HG02623 (cell line): ENCODE results near the gene POLDIP3.

Source experiments
- ATAC-seq: cut with Tn5 transposase; IDR thresholded peaks from one replicate; pipeline ENCODE4 v1.9.1; 2021; ENCODE audit warnings: moderate library complexity; ENCODE audit not compliant: unreplicated experiment

Gene POLDIP3, protein sequence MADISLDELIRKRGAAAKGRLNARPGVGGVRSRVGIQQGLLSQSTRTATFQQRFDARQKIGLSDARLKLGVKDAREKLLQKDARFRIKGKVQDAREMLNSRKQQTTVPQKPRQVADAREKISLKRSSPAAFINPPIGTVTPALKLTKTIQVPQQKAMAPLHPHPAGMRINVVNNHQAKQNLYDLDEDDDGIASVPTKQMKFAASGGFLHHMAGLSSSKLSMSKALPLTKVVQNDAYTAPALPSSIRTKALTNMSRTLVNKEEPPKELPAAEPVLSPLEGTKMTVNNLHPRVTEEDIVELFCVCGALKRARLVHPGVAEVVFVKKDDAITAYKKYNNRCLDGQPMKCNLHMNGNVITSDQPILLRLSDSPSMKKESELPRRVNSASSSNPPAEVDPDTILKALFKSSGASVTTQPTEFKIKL

DNA sequence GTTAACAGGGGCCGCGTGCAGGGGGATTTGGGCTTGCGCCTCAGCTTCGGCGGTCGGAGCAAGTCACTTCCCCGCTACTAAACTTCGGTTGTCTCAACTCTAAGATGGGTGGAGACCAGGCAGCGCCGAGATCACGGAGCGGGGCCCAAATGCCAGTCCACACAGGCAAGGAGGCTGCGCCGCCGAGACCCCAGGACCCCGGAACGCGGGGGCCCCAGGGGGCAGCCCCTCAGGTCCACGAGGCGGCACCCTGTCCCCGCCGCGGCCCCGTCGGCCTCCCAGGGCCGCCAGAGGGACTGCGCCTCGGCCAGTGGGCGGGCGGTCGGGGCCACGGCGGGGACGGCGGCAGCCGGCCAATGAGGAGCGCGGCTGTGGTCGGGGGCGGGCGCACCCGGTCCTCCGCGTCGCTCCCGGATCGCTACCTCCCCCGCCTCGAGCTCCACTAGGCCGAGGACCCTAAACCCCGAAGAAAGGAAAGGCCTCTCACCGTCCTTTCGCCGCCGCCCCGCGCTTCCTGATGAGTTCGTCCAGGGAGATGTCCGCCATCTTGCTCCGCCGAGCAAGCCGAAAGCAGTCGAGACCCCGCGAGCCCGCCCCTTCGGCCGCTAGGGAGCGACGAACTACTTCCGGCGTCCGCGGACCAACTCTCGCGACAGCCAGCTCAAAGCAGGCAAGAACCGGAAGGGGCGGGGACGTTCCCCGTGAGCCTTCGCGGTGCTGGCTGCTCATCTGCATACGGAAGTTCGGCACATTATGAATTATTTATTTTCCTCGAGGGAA is at the start of gene POLDIP3:
POLDIP3 (minus strand) TSS at position 572 of the 780 bp plus-strand sequence; CDS start at position 546, 26 bp downstream.
- ATAC-seq: peak; percentile 67

DNA sequence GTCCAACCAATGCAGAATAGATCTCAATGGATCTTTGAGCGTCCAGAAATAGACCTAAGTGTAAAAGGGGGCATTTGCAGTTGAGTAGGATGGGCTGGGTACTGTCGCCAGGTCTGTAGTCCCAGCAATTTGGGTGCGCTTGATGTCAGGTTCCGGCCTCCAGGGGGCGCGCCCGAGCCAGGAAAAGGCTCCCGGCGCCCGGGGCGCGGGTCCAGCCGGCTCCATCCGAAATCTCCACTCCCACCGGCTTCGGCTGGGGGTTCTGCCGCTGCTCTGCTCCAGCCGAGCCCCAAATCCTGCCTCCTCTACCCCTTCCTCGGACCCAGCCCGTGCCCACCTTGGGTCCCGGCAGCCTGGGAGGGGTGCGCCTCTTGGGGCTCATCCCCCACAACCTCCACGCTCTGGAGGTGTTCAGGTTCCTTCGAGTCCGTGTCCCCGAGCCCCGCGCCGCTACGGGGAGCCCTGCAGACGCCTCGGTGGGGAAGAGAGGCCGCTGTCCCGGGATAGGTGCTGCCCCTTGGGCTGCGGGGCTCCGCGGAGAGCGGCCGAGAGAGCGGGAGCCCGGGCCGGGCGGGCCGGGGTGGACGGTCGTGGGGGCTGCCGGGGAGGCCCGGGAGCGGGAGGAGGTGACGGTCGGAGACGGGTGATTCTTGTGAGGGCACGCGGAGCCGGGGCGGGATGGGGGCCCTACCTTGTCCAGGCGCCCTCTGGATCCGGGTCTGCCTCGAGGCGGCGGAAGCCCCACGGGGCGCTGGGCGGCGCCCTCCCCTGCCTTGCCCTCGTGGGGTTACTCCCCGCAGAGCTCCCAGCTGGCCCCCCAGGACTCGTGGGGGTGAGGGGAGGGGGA is 47.5 kb upstream of the POLDIP3 start:
- ATAC-seq: no peak

DNA sequence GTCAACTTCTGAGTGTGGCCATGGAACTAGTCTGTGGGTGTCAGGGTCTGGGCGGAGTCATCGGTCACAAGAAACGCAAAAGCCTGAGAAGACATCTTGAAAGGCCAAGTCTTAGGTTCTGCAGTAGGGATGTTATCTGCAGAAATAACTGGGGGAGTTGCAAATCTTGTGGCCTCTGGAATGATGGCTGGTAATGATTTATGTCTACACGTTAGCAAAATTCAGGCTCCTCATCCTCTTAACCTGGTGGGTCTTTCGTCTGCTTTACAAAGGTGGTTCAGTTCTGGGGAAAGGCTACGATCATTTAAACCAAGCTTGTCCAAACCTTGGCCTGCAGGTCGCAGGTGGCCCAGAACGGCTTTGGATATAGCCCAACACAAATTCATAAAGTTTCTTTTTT is 41.9 kb upstream of the POLDIP3 start:
- no peak for ATAC-seq

DNA sequence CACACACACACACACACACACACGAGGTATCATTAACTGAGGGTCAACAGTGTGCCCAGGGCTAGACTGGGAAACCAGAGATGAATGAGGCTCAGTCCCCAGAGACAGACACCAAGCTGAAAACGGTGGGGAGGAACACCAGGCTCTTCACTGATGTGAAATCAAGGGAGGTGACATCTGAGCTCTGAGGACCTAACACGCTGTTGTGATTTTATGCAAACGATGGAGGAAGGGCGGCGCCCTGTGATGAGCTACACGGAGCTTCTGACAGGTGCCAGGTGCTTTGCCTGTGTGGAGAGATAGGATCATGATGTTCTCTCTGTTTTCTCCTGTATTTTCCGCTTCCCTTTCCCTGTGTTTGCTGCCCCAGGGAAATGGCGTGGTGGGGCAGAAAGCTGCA is 41.0 kb upstream of the POLDIP3 start:
- ATAC-seq: no peak

DNA sequence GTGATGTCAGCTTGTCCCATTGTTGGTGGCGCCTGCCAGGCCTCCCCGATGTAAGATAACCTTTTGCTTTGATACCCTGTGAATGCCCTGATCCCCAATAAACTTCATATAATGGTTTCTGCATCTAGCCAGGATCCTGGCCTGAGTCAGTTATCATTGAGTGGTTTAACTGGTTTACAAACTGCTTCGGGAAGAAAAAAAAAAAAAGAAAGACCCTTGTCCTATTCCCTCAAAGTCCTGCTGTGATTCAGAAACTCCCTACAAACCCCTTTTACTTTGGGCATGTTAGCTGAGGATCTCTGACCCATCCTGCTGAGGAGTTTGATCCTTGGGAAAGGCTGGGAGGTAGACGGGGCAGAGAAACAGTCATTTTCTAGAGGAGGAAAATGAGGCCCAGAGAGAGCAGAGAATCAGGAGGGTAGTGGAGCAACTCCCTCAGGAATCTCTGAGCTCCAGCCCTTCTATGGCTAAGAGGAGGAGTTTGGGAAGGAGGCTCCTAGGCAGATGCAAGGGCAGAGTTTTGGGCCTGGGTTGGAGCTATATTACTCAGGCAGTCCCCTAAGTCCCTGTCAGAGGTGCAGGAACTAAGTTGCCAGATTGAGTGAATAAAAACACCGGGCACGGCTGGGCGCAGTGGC is 39.9 kb upstream of the POLDIP3 start:
- no peak for ATAC-seq

DNA sequence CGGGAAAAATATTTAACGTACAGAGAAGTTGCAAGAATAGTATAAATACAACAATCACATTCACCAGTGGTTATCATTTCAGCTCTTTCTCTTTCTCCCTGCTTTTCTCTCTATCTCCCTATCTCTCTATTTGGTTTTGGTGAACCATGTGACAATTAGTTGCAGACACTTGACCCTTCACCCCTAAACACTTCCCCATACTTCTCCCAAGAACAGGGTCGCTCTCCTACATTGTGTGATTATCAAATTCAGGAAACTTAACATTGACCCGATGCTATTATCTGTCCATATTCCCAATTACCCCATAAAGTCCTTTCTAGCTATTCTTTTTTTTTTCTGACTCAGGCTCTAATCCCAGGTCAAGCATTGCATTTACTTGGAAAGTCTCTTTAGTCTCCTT is 39.3 kb upstream of the POLDIP3 start:
- no peak for ATAC-seq

DNA sequence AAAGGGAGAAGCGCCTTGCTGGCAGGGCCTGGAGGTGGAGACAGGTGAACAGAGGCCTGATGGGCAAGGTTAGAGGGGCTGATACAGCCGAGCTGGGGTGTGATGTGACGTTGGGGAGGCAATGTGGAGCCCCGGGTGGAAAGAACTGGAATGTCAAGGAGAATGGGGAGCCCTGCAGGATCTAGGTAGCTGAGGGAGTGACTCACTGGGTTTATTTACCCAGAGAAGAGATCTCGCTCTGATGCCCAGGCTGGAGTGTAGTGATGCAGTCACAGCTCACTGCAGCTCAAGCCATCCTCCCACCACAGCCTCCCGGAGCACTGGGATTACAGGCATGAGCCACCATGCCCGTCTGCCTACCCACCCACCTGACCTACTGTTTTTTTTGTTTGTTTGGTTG is 36.5 kb upstream of the POLDIP3 start:
- ATAC-seq: no peak

DNA sequence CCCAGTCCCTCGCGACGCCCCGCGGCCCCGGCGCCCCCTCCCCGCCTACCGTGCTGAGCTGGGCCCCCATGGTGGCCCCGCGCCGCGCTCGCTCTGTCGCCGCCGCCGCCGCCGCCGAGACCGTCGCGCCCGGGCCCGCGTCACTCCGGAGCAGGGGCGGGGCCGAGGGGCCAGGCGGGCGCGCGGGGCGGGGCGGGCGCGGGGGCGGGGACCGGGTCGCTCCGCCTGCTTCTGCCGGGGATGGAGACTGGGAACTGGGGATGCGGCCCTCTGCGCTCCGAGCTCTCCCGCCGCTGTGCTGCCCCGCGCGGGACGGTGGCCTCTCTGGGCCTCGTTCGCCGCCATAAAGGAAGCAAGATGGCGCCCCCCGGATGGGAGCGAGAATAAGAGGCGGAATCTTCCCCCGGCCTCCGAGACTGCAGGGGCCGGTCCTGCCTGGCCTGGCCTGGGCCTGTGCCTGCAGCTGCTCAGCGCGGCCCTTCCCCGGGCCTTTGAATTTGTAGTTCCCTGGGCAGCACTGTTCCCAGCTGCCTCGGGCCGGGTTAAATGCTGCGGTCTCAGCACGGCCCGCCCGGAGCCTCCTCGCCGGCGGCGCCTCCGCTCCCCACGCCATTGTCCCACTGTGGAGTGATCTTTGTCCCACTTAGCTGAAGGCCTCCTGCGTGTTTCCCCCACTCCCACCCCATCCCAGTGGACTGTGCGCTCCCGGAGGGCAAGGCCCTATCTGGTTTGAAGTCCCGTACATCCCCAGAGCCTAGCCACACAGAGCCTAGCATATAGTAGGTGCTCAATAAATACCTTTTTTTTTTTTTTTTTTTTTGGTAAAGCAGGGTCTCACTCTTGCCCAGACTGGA is 34.8 kb upstream of the POLDIP3 start, which contains the start of gene CYB5R3:
CYB5R3 (minus strand) TSS at position 147 of the 854 bp plus-strand sequence; CDS start at position 70, 77 bp downstream.
- ATAC-seq: peak; percentile 58

DNA sequence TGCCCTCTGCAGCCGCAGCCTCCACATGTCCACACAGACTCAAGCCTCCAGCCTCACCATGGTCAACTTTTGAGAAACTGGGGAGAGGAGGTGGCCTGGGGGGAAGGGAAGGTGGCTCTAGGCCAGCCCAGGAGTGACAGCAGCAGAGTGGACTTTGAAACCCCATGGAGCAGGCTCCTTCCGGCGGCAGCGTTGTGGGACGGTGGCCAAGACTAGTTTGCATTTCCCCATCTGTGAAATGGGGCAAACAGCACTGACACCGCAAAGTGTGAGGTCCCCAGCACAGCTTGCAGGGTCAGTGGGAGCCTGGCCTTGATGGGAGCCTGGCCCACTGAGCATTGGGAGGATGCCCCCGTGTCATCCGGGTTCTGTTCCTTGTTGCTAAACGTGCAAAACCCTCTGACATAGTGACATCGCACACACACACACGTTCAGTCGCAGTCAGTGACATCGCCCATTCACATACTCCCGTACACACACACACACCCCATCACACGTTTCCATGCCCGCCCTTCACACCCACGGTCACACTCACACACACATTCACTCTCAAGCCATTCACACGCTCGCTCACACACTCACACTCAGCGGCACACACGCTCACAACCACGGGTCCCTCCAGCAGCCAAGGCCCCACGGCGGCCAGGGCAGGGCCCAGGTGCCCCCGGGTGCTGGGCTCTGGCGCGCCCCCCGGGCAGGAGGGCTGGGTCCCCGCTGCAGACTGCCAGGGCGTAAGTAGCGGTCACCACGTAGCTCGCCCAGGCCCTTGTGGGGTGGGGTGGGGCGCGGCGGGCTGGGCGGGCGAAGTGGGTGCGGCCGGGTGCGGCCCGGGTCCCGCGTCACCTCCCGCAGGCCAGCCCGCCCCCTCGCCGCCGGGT is 33.9 kb upstream of the POLDIP3 start:
- peak; percentile 46 for ATAC-seq

DNA sequence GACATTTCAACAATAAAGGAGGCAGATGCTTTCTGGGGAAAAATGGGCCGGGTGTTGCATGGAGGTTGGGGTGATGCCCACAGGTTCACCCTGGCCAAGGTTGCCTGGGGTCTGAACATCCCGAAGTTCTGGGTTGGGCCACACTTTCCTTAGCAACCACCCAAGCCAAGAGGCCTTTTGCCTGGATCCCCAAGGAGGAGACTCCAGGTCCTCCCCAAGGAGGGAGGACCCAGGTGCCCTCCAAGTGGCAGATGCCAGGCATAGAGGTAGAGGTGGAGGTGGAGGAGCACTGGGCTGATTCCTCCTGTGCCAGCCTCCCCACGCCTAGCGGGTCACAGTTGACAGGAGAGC is 33.3 kb upstream of the POLDIP3 start:
- ATAC-seq: no peak

DNA sequence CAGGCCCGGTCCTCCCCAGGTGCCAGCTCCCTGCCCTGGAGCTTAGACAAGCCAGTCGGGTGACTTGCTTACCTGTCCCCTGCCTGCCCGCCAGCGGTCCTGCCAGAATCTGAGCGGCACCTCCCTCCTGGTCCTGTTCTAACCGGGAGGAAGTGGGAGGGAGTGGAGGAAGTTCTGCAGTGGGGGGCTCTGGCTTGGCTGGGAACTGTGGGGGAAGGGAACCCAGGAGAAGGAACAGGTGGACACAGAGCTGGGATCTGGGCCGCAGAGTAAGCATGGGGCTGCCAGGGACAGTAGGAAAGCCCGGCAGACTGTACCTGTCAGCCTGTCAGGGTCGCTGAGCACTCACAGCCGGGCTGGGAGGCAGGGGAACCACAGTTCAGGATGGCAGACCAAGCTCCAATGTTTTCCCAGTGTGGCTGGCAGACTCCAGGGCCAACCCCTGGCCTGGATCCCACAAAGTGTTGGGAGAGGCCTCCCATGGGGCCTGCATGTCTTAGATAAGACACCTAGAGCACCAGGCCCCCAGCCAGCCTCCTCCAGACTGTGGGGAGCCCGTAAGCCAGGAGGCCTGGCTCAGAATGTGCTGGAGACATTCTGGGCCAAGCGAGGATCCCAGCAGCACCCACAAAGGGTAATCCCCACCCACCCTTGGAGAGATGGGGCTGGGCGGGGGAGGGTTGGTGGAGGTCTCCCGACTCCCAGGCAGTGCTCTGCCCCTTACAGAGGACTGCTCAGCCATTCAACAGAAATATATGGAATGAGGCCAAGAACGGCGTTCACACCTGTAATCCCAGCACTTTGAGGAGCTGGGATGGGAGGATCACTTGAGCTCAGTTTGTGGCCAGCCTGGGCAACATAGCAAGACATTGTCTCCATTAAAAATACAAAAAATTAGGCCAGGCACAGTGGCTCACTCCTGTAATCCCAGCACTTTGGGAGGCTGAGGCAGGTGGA is 32.2 kb upstream of the POLDIP3 start:
- ATAC-seq: no peak

DNA sequence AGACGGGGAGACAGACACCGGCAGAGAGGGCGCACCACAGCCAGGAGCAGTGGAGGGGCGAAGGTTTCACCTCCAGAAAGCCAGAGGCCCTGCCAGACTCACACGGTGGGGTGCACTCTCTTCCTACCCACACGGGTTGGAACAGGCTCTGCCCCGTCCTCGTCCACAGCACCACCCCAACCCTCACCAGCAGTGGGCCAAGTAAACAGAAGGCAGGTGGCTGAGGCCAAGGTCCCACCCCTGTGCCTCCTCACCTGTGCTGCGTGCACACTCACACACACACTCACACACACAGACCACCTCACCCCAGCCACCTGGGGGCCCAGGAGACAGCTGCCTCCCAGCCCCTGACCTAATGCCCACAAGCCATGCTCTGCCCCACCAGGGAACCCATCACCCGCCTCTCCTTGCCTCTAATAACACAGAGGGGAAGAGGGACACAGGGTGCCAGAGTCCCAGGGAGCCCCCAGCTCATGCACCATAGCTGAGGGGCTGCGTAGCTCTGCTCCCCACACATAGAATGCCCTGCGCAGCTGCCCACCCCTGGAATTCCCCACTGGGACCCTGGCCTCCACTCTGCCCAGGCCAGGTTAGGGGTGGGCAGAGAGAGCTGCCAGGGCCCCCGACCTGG is 31.4 kb upstream of the POLDIP3 start:
- no peak for ATAC-seq

DNA sequence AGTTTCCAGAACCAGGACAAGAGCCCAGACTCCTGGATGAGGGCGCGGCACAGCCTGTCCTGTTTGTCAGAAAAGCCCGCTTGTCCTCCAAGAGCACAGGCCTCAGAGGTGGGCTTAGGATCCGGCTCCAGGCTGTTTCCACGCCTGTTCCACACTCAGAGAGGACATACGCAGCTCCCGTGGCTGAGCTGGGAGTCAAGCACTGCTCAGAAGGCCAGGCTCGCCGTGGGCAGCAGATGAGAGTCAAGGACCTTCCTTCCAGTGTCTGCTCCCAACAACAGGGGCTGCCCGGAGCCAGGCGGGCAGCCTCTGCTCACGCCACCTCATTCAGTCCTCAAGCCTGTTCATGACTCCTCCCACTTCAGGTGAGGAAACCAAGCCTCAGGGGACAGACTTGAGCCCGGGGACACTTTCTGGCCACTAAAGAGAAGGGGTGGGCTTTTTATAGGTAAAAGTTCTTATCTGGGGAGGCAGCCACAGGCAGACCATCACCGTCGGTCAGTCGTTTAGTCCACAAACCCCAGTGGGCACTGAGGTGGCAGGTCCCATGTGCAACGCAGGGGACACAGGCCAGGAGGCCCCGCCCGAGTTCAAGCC is 30.8 kb upstream of the POLDIP3 start:
- no peak for ATAC-seq

DNA sequence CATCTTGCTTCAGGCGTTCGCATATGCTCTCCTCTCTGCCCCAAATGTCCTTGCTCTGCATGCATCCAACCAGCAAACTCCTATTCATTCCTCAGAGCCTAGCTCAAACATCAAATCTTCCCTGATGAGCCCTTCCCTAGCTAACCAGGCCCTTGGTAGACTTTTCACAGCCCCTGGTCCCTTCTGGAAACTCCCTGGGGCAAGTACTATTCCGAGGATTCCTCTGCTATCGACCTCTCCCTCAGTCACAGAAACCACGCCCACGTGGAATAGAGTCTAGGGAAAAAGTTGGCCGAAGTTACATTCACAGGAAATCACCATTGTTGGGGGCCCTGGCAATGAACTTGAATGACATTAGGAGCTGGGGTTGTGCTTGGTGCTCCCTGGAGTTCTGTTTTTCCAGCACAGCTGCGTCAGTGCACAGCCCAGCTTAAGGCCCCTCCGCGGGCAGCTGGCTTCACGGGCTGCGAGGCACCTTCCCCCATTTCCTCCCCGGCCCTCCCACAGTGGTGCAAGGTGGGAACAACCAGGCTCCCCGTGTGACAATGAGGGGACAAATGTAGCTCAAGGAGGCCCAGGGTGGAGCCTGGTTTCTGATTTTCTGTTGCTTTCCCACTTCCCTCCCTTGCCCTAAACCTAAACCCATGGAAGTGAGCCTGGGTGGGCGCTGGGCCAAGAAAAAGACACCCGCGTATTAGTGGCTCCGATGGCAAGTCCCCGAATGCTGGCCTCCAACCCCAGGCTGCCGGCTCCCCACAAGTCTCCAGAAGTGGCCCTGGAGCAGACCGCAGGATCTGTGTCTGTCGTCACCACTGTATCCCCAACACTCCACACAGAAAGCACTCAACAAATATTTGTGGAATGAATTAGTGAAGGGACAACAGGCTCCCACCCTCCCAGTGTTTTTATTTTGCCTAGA is 30.0 kb upstream of the POLDIP3 start:
- ATAC-seq: no peak

DNA sequence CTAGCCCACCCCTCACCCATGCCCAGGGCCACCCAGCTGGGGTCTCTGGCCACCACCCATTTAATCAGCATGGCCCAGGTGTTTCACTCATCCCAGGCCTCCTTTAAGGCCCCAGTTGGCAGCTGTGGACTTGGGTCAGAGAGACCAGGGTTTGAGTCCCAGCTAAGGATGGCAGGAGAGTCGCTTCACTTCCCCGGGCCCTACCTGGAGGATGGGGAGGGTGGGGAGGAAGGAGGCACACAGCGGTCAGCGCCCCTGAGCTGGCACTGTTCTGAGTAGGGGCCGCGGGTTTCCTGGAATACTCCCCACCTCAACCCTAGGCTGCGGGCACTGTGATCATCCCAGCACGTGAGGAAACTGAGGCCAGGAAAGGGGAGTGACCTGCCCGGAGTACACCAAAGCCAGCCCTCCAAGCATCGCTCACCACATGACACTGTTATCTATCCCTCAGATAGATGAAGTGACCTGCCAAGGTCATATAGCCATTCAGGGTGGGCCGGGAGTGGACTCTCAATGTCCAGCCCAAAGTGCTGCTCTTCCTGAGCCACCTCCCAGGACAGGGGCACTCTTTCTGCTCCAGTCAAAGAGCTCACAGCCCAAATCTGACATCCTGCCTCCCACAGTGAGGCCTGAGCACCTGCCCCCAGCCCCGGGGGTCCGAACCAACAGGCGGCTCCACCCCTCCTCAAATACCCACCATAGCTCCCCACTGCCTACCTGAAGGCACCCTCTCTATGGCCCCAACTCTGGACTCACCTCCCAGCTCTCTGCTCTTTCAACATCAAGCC is 29.1 kb upstream of the POLDIP3 start:
- no peak for ATAC-seq
